GM18870 (cell line): ENCODE results near the gene UXT.
"Not testable (repeated sequence)": the region's sequence is repeated elsewhere in the genome, so short reads cannot be mapped to it uniquely, and the experiment has no call there.

Experiments
- ATAC-seq: cut with Tn5 transposase; IDR thresholded peaks from one replicate; pipeline ENCODE4 v1.9.1; 2021; ENCODE audit warnings: moderate library complexity; ENCODE audit not compliant: unreplicated experiment

UXT gene

DNA sequence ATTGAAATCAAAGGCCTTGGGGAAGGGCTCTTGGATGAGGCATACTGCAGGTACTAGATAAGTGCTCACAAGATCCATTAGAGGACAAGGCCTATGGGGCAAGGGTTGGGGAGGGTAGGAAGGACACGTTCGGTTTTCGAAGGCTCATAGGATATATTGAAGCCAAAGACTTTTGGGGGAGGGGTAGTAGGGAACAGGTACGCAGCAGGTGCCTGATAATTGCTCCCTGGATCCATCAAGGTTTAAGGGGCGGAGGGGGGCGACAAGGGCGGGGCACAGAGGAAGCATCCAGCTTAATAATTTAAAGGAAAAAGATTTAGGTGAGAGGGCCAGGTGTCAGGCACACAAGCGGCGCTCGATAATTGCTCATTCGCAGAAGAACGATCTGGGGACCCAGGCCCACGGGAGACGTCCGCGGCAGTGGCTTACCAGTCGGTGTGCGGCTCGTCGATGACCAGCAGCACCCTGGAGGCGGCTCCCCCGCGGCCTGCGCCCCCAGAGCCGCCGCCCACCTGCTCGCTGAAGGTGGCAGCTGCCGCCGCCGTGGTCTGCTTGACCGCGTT, 40.0 kb downstream of the UXT start:
- no peak for ATAC-seq

DNA sequence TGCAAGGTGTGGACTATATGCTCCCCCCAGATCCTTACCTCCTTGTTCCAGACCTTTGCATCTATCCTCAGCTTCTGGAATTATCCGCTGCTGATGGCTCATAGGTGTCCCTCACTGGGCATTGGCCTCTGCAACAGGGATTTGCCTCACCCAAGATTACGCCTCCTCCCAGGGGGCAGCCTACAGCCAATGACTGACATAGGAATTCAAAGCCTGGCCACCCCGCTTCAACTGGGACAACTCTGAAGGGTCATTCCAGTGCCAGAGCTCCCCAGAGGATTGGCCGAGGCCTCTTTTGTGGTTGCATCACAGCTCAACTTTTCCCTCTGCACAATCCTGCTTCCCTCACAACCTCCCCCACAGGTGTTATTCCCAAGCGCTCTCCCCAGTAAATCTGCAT, 44.4 kb downstream of the UXT start:
- no peak for ATAC-seq

DNA sequence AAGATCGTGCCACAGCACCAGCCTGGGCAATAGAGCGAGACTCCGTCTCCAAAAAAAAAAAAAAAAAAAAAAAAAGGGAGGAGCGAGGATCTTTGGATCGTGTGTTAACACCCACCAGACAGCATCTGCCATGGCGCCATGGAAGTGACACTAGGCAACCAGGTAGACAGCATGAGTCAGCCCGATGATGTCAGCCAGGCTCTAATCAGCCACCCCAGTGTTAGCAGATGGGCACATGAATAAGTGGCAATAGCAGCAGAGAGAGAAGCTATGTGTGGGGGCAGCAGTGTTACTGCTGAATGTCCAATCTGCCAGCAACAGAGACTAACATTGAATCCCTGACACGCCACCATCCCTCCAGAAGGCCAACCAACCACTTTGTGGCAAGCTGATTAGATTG, 45.9 kb downstream of the UXT start:
- ATAC-seq = no peak

DNA sequence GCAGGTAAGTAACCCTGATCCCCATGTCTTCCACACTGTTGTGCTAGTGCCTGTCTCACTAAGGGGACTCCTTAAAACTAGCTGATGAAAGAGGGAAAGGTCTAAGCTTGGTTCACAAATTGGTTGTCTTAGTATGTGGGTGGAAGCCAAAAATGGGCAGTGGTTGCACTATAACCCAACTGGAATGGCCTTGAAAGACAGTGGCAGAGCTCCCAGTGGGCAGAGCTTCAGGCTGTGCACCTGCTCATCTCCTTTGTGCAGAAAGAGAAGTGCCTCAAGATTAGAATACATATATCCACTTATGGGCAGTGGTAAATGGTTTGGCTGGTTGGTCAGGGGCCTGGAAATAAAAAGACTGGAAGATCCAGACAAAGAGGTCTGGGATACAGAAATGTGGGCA, 46.6 kb downstream of the UXT start:
- no peak for ATAC-seq

DNA sequence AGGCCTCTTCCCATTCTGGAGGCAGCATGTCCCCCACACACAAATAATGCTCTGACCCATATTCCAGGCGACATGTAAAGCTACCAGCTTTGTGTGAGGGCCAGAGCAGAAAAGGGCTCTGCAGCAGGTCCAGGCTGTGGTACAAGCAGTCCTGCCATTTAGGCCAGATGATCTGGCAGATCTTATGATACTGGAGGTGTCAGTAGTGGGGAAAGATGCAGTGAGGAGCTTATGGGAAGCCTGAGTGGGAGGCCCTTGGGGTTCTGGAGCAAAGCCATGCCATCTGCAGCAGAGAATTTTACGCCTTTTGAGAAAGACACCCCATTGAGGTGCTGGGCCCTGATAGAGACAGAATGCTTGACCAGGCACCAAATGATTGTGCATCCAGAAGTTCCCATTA, 47.1 kb downstream of the UXT start:
- ATAC-seq = no peak

DNA sequence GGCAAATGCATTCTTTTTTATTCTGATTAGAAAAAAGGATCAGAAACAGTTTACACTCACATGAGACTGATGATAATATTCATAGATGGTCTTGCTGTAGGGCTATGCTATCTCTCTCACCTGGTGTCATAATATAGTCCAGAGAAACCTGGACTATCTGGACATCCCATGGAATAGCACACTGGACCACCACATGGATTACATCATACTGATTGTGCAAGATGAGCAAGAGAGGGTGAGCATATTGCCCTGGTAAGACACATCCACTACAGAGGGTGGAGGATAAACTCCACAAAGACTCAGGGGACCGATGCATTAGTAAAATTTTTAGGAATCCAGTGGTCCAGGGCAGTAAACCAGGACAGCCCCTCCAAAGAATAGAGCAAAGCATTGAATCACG, 47.5 kb downstream of the UXT start:
- ATAC-seq = no peak

DNA sequence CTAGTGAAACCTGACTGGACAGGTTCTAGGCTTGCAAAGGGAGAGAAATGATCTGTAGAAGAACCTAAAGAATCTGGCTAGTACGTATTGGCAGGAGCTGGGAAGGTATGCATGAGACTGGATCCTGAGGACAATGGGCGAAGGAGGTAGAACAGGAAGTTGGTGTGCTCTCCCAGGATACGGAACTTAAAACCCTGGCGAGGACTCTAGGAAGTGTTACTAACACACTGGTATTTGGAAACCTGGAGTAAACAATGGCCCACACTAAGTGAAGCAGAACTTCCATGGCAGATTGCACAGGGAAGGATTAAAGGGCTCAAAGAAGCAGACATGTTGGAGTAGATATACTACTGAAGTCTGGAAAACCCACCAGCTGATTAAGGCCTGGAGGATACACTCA, 48.5 kb downstream of the UXT start:
- ATAC-seq = no peak

DNA sequence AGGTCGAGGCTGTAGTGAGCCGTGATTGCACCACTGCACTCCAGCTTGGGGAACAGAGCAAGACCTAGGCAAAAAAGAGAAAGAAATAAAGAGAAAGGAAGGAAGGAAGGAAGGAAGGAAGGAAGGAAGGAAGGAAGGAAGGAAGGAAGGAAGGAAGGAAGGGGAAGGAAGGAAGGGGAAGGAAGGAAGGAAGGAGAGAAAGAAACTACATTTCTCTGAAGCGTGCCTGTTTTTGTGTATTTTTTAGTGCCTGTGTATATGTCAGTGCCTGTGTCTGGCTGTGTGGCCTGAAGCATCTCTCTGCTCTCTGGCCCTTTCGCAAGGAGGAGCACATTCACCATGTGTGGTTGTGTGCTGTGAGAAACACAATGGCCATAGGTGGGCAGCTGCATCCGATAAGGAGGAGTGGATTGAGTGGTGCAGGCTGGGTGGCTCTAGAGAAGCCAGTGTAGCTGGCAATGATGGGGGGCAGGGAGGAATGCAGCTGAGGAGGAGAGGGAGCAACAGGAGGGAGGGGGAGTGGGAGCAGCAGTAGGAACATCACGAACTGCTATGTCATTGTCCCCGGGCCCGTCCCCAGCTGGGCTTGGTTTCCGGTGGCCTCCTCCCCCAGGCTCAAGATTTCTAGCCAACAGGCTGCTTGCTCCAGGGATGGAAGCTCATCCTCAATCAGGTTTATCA, 50.7 kb downstream of the UXT start:
- no peak for ATAC-seq

DNA sequence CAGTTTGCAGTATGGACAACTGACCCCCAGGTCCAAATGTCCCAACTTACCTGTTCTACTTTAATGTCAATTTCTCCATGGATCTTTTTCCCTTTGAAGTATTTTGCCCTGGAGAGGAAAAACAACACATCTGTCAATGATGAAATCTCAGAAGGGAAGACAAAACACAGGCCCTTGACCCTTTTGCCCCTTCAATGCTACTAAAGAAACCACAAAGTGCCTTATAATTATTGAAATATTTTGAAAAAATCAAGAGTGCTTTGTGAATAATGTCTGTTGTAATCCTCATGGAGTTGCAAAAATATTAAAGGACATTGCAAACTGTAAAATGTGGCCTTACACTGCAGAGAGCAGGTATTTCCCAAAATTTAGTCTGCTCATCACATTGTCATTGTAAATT, 51.9 kb downstream of the UXT start:
- no peak for ATAC-seq

DNA sequence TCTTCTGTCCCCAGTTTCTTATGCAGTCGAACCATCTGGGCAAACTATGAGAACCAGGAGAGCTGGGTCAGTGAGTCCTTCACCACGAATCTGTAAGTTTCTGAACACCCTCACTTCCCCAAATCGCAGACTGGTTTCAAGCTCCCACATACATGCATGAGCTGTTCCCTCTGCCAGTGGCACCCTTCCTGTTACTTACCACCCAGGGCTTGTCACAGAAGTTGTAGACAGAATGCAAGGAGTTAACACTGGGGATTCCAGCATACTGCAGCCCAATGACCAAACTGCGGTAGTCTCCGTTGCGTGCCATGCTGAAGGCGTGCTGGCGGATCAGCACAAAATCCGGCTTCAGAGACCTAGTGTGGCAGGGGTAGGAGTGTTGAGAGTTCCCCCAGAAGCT, 54.0 kb downstream of the UXT start:
- ATAC-seq = no peak

DNA sequence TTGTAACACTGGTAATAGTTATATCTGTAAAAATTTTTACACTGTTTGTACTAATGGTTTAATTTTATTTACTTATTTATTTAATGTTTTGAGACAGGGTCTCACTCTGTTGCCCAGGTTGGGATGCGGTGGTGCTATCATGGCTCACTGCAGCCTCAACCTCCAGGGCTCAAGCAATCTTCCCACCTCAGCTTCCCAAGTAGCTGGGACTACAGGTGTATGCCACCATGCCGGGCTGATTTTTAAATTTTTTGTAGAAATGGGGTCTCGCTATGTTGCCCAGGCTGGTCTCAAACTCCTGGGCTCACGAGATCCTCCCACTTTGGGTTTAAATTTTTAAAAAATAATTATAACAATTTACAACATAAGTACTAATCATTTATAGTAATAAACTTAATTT, 55.9 kb downstream of the UXT start:
- ATAC-seq = not testable (repeated sequence)
